A549 (cell line): ENCODE measurements around the gene SLC22A23.

Experiments
- FOXS1 ChIP-seq: fragments of 250-450 bp; sonication (Bioruptor Pico); IDR thresholded peaks from 2 replicates; pipeline ENCODE4 v1.5.0; 2020; ENCODE audit warnings: mild to moderate bottlenecking, moderate library complexity
- JUNB ChIP-seq: fragments of >200 bp; sonication (Bioruptor Twin); formaldehyde crosslinking; IDR thresholded peaks from 2 replicates; pipeline ENCODE4 v1.6.1; 2016
- POLR2AphosphoS2 ChIP-seq: conservative IDR thresholded peaks from 2 replicates; pipeline ENCODE4 v1.6.1; 2012; ENCODE audit warnings: low read length, improper control_type of control experiment, inconsistent platforms
- RAD21 ChIP-seq, 2 experiments: fragments of >200 bp in 1 of 2; sonication (Bioruptor Twin) in 1 of 2; formaldehyde crosslinking in 1 of 2; IDR thresholded peaks in 1 of 2; conservative IDR thresholded peaks in 1 of 2; 2 replicates in 1 of 2; 3 replicates in 1 of 2; pipeline ENCODE4 v1.6.1; 2012 to 2018; ENCODE audit warnings: inconsistent platforms in 1 of 2
- TP53 ChIP-seq: fragments of 250-450 bp; sonication (Bioruptor Pico); IDR thresholded peaks from 2 replicates; pipeline ENCODE4 v1.5.0; 2021; ENCODE audit warnings: mild to moderate bottlenecking, moderate library complexity
- TF ChIP-seq, protein P1 (sequence below): fragments of >200 bp; sonication (Bioruptor Twin); formaldehyde crosslinking; IDR thresholded peaks from 3 replicates; pipeline ENCODE4 v1.5.1; 2016
- TF ChIP-seq, protein P2 (sequence below): IDR thresholded peaks from 2 replicates; pipeline ENCODE4 v1.6.1; 2012
- TF ChIP-seq, protein P3 (sequence below): fragments of 250-450 bp; sonication (Bioruptor Pico); IDR thresholded peaks from 2 replicates; pipeline ENCODE4 v1.5.0; 2021; ENCODE audit warnings: mild to moderate bottlenecking, moderate library complexity, borderline replicate concordance

DNA sequence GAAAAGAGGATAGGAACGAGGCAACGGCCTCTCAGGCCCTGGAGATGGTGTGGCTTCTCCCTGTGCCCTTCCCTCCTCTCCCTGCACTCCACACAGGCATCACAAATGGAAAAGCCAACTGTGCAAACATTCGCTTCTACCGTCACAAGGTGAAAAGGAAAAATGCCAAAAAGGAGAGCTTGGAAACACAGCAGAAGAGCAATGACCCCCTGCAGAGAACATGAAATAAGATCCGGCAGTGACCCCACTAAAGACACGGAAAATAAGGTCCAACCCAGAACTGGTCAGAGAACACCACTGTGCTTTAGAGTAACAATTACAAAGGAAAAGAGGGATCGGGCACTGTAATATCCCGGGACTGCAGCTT lies 63.0 kb downstream of the SLC22A23 start:
- TF ChIP-seq FOXS1 (CRISPR knock-in tag), result no peak
- TF ChIP-seq, protein P1, sequence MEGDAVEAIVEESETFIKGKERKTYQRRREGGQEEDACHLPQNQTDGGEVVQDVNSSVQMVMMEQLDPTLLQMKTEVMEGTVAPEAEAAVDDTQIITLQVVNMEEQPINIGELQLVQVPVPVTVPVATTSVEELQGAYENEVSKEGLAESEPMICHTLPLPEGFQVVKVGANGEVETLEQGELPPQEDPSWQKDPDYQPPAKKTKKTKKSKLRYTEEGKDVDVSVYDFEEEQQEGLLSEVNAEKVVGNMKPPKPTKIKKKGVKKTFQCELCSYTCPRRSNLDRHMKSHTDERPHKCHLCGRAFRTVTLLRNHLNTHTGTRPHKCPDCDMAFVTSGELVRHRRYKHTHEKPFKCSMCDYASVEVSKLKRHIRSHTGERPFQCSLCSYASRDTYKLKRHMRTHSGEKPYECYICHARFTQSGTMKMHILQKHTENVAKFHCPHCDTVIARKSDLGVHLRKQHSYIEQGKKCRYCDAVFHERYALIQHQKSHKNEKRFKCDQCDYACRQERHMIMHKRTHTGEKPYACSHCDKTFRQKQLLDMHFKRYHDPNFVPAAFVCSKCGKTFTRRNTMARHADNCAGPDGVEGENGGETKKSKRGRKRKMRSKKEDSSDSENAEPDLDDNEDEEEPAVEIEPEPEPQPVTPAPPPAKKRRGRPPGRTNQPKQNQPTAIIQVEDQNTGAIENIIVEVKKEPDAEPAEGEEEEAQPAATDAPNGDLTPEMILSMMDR, result no peak
- no peak for TF ChIP-seq TP53
- no peak for TF ChIP-seq JUNB
- no peak for TF ChIP-seq RAD21 (conservative IDR thresholded peaks at IDR 0.05 in 1 of 2, IDR thresholded peaks at IDR 0.05 in 1 of 2)
- TF ChIP-seq, protein P2, sequence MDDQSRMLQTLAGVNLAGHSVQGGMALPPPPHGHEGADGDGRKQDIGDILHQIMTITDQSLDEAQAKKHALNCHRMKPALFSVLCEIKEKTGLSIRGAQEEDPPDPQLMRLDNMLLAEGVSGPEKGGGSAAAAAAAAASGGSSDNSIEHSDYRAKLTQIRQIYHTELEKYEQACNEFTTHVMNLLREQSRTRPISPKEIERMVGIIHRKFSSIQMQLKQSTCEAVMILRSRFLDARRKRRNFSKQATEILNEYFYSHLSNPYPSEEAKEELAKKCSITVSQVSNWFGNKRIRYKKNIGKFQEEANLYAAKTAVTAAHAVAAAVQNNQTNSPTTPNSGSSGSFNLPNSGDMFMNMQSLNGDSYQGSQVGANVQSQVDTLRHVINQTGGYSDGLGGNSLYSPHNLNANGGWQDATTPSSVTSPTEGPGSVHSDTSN, result no peak
- TF ChIP-seq POLR2AphosphoS2, result no peak
- TF ChIP-seq, protein P3, sequence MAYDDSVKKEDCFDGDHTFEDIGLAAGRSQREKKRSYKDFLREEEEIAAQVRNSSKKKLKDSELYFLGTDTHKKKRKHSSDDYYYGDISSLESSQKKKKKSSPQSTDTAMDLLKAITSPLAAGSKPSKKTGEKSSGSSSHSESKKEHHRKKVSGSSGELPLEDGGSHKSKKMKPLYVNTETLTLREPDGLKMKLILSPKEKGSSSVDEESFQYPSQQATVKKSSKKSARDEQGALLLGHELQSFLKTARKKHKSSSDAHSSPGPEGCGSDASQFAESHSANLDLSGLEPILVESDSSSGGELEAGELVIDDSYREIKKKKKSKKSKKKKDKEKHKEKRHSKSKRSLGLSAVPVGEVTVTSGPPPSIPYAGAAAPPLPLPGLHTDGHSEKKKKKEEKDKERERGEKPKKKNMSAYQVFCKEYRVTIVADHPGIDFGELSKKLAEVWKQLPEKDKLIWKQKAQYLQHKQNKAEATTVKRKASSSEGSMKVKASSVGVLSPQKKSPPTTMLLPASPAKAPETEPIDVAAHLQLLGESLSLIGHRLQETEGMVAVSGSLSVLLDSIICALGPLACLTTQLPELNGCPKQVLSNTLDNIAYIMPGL, result no peak
